Inflammatory macrophage treated with lipopolysaccharide for 4 hours (primary cell): ENCODE measurements around the gene UNK.
"Not testable (repeated sequence)": the region's sequence is repeated elsewhere in the genome, so short reads cannot be mapped to it uniquely, and the experiment has no call there.

Experiments used
- DNase-seq: peaks from one replicate; pipeline ENCODE4 v3.0.0-alpha.2; 2020

UNK gene

DNA sequence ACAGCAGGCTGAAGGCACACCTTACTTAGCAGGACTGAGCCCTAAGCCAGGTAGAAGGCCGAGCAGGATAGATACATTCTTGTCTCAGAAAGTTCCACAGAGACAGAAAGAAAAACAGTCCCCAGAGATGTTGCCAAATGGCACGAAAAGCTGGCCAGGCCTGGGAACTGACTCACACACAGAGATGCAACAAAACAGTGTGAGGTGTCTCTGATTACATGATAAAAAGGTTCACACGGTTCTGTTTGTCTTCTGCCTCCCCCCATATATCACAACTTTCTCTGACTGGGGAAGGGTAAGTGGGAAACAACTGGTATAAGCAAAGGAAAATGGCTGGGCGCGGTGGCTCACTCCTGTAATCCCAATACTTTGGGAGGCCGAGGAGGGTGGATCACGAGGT is 68.8 kb downstream of the UNK start:
- DNase-seq: peak; percentile 31

- peak; percentile 70 for DNase-seq
Observed at GRCh38 chr17:75854101-75854748, 69.6 kb downstream of the UNK start.

DNA sequence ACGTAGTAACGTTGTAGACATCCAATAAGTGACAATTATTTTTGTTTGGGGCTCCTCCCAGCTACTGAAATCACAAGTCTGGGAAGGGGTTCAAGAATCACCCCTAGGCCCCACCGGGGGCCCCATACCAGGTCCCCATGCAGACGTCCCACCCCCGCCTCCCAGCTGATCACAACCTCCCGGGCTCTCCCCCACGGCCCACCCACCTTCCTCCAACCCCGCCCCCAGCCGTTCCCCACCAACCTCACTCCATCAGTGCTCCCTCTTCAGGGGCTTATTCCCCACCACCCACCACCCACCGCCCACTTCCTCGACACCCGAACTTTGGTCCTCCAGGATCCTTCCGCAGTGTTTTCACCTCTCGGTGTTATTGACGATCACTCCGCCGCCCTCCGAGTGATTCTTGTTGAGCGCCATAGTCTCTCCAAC is 70.3 kb downstream of the UNK start:
- no peak for DNase-seq

GRCh38 chr17:75855310-75856061 is 70.9 kb downstream of the UNK start, which contains the start of gene WBP2:
Gene WBP2 (minus strand): TSS chr17:75855335. CDS start chr17:75855297, 38 bp downstream.
- DNase-seq: peak; percentile 100

DNA sequence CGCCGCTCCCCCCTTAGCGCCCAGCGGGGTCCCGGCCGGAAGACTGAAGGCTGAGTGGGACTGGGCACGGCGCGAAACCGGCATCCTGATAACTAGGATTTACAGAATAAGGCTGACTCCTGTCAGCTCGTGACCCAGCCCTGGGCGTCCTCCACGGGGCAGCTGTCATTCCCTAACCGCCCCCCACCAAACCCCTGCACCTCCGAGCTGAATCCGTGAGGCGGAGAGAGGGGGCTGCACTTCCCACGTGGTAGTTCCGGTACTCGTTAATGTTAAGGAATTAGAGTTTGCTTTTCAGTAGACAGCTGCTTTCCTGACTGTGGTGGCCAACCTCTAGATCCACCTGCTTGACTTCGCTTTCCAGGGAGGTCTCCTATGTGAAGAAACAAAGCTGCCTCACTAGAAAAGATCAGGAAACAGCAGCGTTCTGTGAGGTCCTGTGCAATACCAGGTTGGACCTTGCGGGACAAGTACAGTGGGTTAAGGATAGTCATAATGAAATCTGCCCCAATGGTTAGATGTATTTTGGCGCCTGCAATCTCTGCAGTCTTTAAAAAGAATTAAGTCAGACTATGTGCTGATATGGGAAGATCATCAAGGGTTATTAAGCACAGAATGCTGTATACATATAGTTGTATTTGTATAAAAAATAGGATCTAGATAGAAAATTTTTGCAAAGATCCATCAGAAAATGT is 71.6 kb downstream of the UNK start:
- no peak for DNase-seq

DNA sequence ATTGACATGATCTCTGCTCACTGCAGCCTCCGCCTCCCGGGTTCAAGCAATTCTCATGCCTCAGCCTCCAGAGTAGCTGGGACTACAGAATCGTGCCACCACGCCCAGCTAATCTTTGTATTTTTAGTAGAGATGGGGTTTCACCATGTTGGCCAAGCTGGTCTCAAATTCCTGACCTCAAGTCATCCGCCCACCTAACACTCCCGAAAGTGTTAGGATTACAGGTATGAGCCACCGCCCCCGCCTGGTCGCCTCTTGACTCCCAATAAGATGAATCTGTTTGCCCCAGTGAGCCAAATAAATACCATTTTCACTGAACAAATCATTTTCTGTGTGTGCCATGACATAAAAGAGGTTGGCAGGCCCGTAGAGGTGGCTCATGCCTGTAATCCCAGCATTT is 74.8 kb downstream of the UNK start:
- not testable (repeated sequence) for DNase-seq

DNA sequence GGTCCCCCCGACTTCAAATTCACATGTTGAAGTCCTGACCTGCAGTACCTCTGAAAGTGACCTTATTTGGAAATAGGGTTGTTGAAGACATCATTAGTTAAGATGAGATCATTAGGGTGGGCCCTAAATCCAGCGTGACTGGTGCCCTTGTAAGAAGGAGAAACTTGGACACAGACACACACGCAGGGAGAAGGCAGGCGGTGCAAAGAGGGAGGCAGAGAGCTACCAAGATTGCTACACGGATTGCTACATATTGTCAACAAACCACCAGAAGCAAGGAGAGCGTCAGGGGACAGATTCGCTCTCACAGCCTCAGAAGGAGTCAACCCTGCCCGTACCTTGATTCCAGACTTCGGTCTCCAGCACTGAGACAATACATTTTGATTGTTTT is 77.3 kb downstream of the UNK start:
- no peak for DNase-seq

GRCh38 chr17:75864448-75864871 is 79.9 kb downstream of the UNK start:
- DNase-seq: peak; percentile 38

DNA sequence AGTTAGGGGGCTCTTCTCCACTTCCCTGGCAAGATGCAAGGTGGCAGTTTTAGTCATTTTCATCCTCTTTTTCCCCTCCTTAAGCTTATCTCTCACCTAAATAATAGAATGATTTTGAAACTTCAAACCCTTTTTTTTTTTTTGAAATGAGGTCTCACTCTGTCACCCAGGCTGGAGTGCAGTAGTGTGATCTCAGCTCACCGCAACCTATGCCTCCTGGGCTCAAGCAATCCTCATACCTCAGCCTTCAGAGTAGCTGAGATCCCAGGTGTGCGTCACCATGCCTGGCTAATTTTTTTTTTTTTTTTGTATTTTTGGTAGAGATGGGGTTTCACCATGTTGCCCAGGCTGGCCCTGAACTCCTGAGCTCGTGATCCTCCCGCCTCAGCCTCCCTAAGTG is 80.3 kb downstream of the UNK start:
- not testable (repeated sequence) for DNase-seq

DNA sequence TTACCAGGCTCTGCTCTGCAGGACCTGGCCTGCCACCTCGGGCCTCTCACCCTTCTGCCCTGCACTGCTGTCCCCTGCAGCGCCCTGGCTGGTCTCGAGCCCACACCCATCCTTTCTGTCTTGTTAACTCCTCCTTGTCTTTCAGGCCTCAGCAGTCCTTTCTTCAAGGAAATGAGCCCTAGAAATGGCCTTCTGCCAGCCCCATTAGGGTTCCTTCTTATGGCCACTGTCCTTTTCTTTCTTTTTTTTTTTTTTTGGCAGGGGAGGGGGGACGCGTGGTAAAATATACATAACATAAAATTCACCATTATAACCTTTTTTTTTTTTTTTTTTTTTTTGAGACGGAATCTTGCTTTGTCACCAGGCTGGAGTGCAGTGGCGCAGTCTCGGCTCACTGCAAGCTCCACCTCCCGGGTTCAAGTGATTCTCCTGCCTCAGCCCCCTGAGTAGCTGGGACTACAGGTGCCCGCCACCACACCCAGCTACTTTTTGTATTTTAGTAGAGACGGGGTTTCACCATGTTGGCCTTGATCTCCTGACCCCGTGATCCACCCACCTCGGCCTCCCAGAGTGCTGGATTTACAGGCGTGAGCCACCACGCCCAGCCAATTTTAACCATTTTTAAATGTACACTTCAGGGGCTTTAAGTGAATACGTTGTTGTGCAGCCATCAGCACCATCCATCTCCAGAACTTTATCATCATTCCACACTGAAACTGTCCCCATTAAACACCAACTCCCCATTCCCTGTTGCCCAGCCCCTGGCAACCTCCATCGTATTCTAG is 81.0 kb downstream of the UNK start:
- not testable (repeated sequence) for DNase-seq

GRCh38 chr17:75868730-75869281 is 84.2 kb downstream of the UNK start:
- DNase-seq: not testable (repeated sequence)

DNA sequence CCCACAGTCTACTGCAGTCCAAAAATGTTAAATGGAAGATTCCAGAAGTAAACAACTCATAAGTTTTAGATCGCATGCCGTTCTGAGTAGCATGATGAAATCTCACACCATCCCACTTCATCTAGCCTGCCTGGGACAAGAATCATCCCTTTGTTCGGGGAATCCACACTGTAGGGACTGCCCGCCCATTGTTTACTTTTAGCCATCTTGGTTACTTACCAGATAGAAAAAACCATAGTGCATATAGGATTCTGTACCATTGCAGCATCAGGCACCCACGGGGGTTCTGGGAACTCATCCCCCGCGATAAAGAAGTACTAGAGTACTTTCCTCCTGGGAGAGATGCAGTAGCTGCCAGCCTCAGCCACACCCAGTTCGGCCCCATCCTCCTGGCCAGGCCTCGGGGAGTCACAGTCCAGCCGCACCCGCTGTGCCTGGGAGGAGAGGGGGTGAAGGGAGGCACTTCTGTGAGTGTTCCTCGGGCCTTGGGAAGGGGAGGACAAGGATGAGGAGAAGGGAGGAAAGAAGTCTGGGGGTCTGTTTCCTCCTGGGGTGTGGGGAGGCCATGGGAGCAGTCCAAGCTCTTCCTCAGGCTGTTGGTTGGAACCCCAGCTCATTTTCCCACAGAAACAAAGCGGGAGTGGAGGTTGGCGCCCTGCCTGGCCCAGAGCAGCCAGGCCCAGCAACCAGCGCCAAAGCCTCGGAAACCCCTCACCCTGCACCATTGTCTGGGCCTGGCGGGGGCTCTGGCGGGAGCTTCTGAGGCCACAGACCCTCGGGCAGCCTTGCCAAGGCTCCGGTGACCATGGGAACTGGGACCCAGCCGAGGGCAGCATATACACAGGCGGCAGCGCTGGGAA is 84.9 kb downstream of the UNK start:
- no peak for DNase-seq

DNA sequence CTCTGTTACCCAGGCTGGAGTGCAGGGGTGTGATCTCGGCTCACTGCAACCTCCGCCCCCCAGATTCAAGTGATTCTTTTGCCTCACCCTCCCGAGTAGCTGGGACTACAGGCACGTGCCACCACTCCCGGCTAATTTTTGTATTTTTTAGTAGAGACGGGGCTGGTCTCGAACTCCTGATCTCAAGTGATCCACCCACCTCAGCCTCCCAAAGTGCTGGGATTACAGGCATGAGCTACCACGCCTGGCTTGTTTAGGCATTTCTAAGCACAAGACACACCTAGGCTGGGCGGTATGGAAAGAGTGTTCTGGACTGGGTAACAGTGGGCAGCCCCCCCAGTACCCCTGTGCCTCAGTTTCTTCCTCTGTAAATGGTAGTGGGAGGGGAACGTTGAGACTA is 85.6 kb downstream of the UNK start:
- DNase-seq: not testable (repeated sequence)

DNA sequence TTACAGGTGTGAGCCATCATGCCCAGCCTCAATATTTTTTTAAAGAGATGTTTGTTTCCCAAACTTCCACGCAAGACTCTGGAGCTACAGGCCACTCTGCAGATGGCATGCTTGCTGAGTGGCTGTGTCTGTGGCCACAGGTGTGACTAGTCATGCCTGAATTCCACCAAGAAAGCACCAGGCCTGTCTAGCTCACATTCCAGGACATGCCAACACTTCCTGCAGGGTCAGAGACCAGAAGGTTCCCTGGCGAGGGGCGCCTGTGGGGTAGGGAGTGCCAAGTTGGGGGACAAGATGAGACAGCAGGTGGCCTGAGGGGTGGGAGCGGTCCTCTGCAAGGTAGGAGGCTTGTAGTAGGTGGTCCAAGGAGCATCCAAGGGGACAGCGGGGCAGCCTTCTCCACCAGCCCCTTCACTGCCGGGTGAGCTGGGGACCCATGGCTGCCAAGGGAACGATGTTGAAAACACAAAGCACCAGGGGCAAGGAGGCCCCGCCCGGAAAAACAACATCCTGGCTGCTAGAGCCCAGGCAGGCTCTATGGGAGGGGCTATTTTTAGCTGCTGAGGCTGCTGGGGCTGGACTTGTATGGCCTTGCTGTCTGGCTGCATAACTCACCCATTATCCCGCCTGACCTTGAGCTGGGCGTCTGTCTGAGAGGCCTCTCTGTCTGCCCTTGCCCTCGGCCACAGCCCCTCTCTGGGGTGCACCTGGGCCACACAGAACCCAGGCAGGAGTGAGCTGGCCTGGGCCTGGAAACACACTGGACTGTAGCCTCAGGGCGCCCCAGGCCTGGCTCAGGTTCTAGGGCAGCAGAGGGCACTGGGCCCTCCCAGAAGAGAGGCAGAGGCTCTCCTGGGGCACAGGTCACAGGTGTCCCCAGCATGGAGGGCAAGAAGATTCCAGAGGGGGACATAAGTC is 88.1 kb downstream of the UNK start:
- DNase-seq: no peak

- DNase-seq: no peak
Observed at GRCh38 chr17:75873587-75874322, 89.1 kb downstream of the UNK start.

DNA sequence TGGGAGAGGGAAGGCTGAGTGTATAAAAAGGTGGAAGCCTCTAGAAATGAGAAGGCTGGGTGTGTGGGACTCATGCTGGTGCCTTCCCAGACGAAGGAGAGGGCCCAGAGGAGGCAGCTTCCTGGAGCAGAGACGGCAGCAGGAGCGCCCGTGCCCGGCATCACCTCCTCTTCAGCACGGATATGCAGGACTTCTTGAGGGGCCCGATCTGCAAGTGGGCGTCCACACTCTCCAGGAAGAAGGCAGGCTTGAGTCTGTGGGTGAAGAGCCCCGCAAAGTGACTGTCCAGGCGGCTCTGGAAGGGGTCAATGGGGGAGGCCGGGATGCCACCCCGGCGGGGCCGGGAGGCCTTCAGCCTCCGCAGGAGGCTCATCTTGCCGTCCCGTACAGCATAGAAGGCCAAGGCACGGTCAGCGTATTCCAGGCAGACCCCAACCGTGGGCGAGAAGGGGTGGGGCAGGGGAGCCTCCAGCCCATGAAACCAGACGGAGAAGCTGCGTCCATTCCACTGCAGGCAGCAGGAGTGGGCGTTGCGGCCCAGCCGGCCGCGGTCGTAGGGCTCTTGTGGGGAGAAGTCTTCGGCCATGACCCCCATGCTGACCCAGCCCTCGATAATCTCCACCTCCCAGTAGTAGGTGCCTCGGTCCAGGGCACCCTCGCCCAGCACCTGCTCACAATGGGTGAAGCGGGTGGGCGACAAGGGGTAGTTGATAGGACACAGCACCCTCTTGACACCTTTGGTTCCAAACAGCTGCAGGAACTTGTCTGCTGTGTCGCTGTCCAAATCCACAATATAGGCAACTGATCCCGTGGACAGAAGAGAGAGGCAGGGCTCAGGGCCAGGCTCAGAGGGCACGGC is 89.9 kb downstream of the UNK start:
- DNase-seq: no peak
